HepG2 (cell line): Measurements from ENCODE around the gene ARL4C. TPM values are rescaled to one million over a fixed set of nuclear protein-coding genes. Genes with fewer than 3 reads are reported as not detected.
A peak's percentile ranks its signal among the peaks of the same experiment; 100 is the strongest.

ENCODE experiments used
- EP300 ChIP-seq, 3 experiments: sonication (generic) in 1 of 3; formaldehyde crosslinking in 1 of 3; IDR thresholded peaks; 2 replicates each; pipeline versions ENCODE4 v1.5.1 to v1.6.1; 2011 to 2020; ENCODE audit warnings: low read depth in 2 of 3, low read length in 2 of 3, borderline replicate concordance in 1 of 3, improper control_type of control experiment in 1 of 3, mild to moderate bottlenecking in 1 of 3, missing genetic modification reagents in 1 of 3, moderate library complexity in 1 of 3
- FOSL2 ChIP-seq: sonication (generic); formaldehyde crosslinking; IDR thresholded peaks from 2 replicates; pipeline ENCODE4 v1.4.0; 2020; ENCODE audit warnings: missing genetic modification reagents
- KDM3A ChIP-seq: IDR thresholded peaks from 2 replicates; pipeline ENCODE4 v1.6.1; 2018; ENCODE audit warnings: low read depth, missing compliant biosample characterization
- NR2C2 ChIP-seq: sonication (generic); formaldehyde crosslinking; IDR thresholded peaks from 2 replicates; pipeline ENCODE4 v1.4.0; 2020; ENCODE audit warnings: missing genetic modification reagents, mild to moderate bottlenecking, moderate library complexity, borderline replicate concordance
- RARA ChIP-seq: IDR thresholded peaks from 2 replicates; pipeline ENCODE4 v1.6.1; 2016; ENCODE audit warnings: missing genetic modification reagents, missing compliant biosample characterization
- RERE ChIP-seq: IDR thresholded peaks from 2 replicates; pipeline ENCODE4 v1.6.1; 2016; ENCODE audit warnings: low read depth, missing genetic modification reagents, missing compliant biosample characterization
- TBX3 ChIP-seq: fragments of 450-650 bp; IDR thresholded peaks from 2 replicates; pipeline ENCODE4 v1.6.1; 2017; ENCODE audit warnings: antibody characterized with exemption, mild to moderate bottlenecking, inconsistent platforms, borderline replicate concordance
- TCF7L2 ChIP-seq: IDR thresholded peaks from 2 replicates; pipeline ENCODE4 v1.6.1; 2011; ENCODE audit warnings: mild to moderate bottlenecking, low read depth, low read length, moderate library complexity
- YEATS2 ChIP-seq: sonication (generic); formaldehyde crosslinking; IDR thresholded peaks from 2 replicates; pipeline ENCODE4 v1.4.0; 2020; ENCODE audit warnings: missing genetic modification reagents, borderline replicate concordance
- ZNF441 ChIP-seq: sonication (generic); formaldehyde crosslinking; IDR thresholded peaks from 2 replicates; pipeline ENCODE4 v1.7.0; 2021; ENCODE audit warnings: missing genetic modification reagents, borderline replicate concordance
- ZNF678 ChIP-seq: sonication (generic); formaldehyde crosslinking; IDR thresholded peaks from 2 replicates; pipeline ENCODE4 v1.4.0; 2020; ENCODE audit warnings: mild to moderate bottlenecking, missing genetic modification reagents
- polyA plus RNA-seq, 8 experiments: library from polyadenylated mRNA; depleted of rRNA in 3 of 8; stranded (reverse) in 7 of 8; unstranded in 1 of 8; fragments of >200 nt; fragmentation: Illumina TruSeq in 4 of 8; extraction: Trizol in 4 of 8; gene quantifications; 2 replicates each; pipeline versions ENCODE4 v1.2.1 to v1.2.3, GENCODE V29; 2011 to 2016; ENCODE audit warnings: low read depth in 4 of 8, missing spikeins in 1 of 8, mixed read lengths in 1 of 8; ENCODE audit not compliant: insufficient read depth in 1 of 8
- total RNA-seq, 5 experiments: library from RNA; depleted of rRNA; stranded (reverse); fragments of >200 nt; fragmentation: Illumina TruSeq; extraction: Trizol; gene quantifications; 2 replicates each; pipeline ENCODE4 v1.2.3, GENCODE V29; 2016; ENCODE audit warnings: low read depth in 1 of 5
- TF ChIP-seq, protein P1 (sequence below): sonication (generic); formaldehyde crosslinking; IDR thresholded peaks from 2 replicates; pipeline ENCODE4 v1.4.0; 2020; ENCODE audit warnings: missing genetic modification reagents
- TF ChIP-seq, protein P2 (sequence below): sonication (generic); formaldehyde crosslinking; IDR thresholded peaks from 2 replicates; pipeline ENCODE4 v1.4.0; 2020; ENCODE audit warnings: missing genetic modification reagents

Gene ARL4C
- total and polyA plus RNA-seq, 2 of the 13 experiments (the other 11 are each of a cell fraction or from before 2014, with no cell fraction given) = 0.07 to 0.15 TPM

GRCh38 chr2:234462218-234462992 is 34.5 kb downstream of the ARL4C start (continued):
- TF ChIP-seq, protein P1, sequence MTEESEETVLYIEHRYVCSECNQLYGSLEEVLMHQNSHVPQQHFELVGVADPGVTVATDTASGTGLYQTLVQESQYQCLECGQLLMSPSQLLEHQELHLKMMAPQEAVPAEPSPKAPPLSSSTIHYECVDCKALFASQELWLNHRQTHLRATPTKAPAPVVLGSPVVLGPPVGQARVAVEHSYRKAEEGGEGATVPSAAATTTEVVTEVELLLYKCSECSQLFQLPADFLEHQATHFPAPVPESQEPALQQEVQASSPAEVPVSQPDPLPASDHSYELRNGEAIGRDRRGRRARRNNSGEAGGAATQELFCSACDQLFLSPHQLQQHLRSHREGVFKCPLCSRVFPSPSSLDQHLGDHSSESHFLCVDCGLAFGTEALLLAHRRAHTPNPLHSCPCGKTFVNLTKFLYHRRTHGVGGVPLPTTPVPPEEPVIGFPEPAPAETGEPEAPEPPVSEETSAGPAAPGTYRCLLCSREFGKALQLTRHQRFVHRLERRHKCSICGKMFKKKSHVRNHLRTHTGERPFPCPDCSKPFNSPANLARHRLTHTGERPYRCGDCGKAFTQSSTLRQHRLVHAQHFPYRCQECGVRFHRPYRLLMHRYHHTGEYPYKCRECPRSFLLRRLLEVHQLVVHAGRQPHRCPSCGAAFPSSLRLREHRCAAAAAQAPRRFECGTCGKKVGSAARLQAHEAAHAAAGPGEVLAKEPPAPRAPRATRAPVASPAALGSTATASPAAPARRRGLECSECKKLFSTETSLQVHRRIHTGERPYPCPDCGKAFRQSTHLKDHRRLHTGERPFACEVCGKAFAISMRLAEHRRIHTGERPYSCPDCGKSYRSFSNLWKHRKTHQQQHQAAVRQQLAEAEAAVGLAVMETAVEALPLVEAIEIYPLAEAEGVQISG (CRISPR knock-in tag) = no peak
- TF ChIP-seq YEATS2 (CRISPR knock-in tag) (no peak), ZNF678 (no peak), NR2C2 (CRISPR knock-in tag) (peak; percentile 22; the same call in 1 of the 2 replicates), RARA (peak; percentile 33; the same call in 1 of the 2 replicates), EP300 (IDR thresholded peaks at IDR 0.05; ENCODE audit: low read depth in 2 of 2, low read length in 2 of 2) (peak in 1 of 2 experiments; percentile 61; a peak in 1 of 4 replicates), EP300 (CRISPR knock-in tag; IDR thresholded peaks at IDR 0.05; ENCODE audit: borderline replicate concordance) (no peak; the same call in 1 of the 2 replicates), RERE (CRISPR knock-in tag) (0 out of 2 replicates have a peak, but pooled peaks have one; percentile 18), TBX3 (peak; percentile 46; the same call in 1 of the 2 replicates), TCF7L2 (peak; percentile 85), ZNF441 (CRISPR knock-in tag) (no peak), KDM3A (CRISPR knock-in tag) (no peak), FOSL2 (CRISPR knock-in tag) (peak; percentile 49)
- TF ChIP-seq, protein P2, sequence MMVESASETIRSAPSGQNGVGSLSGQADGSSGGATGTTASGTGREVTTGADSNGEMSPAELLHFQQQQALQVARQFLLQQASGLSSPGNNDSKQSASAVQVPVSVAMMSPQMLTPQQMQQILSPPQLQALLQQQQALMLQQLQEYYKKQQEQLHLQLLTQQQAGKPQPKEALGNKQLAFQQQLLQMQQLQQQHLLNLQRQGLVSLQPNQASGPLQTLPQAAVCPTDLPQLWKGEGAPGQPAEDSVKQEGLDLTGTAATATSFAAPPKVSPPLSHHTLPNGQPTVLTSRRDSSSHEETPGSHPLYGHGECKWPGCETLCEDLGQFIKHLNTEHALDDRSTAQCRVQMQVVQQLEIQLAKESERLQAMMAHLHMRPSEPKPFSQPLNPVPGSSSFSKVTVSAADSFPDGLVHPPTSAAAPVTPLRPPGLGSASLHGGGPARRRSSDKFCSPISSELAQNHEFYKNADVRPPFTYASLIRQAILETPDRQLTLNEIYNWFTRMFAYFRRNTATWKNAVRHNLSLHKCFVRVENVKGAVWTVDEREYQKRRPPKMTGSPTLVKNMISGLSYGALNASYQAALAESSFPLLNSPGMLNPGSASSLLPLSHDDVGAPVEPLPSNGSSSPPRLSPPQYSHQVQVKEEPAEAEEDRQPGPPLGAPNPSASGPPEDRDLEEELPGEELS (CRISPR knock-in tag) = 0 out of 2 replicates have a peak, but pooled peaks have one; percentile 29
